K562 (cell line): ENCODE results near the gene OLFML2A. TPM values are rescaled to one million over a fixed set of nuclear protein-coding genes. Genes with fewer than 3 reads are reported as not detected.

Experiments
- CUX1 ChIP-seq: fragments of 200-800 bp; sonication (Bioruptor generic); IDR thresholded peaks from 2 replicates; pipeline ENCODE4 v1.6.1; 2016; ENCODE audit warnings: missing genetic modification characterization, missing compliant biosample characterization
- HIVEP1 ChIP-seq: fragments of 250-450 bp; sonication (Bioruptor Pico); IDR thresholded peaks from 2 replicates; pipeline ENCODE4 v1.4.0; 2020; ENCODE audit warnings: mild to moderate bottlenecking
- POLR3A ChIP-seq: IDR thresholded peaks from 2 replicates; pipeline ENCODE4 v1.6.1; 2011; ENCODE audit warnings: borderline replicate concordance, mild to moderate bottlenecking, moderate library complexity; ENCODE audit not compliant: insufficient read length, insufficient read depth; ENCODE audit errors: extremely low read depth
- RREB1 ChIP-seq: fragments of 250-450 bp; sonication (Bioruptor Pico); IDR thresholded peaks from 2 replicates; pipeline ENCODE4 v1.4.0; 2020
- TARDBP ChIP-seq: fragments of 450-650 bp; IDR thresholded peaks from 2 replicates; pipeline ENCODE4 v1.6.1; 2016
- ZNF507 ChIP-seq: conservative IDR thresholded peaks from 2 replicates; pipeline ENCODE4 v1.6.1; 2017; ENCODE audit warnings: missing genetic modification characterization, missing compliant biosample characterization
- polyA plus RNA-seq, 8 experiments: library from polyadenylated mRNA; depleted of rRNA in 4 of 8; stranded (reverse) in 5 of 8; unstranded in 3 of 8; fragments of >200 nt; fragmentation: Nextera tagmentation in 2 of 8; fragmentation: Illumina TruSeq in 1 of 8; extraction: Ambion mirVana in 2 of 8; extraction: Trizol in 1 of 8; gene quantifications; 2 replicates each; pipeline versions ENCODE4 v1.2.1 to v1.2.3, GENCODE V29; 2011 to 2014; ENCODE audit warnings: inconsistent platforms in 1 of 8, missing spikeins in 1 of 8
- total RNA-seq, 7 experiments: library from RNA; depleted of rRNA in 6 of 7; stranded (reverse); fragments of >200 nt in 6 of 7; fragmentation: Illumina TruSeq in 2 of 7; extraction: Trizol in 2 of 7; gene quantifications; 2 replicates each; pipeline versions ENCODE4 v1.2.1 to v1.2.3, GENCODE V29; 2011 to 2021; ENCODE audit warnings: low replicate concordance in 1 of 7

The OLFML2A gene
- total and polyA plus RNA-seq, 9 of the 15 experiments (the other 6 are each of a cell fraction or from before 2014, with no cell fraction given): 0.16 TPM; not detected in 8

GRCh38 chr9:124852829-124853531 is 76.0 kb downstream of the OLFML2A start, which contains the start of gene WDR38 (continued):
- TF ChIP-seq POLR3A: no peak
- TF ChIP-seq ZNF507 (tag): no peak
- no peak for TF ChIP-seq CUX1 (CRISPR knock-in tag)
- TF ChIP-seq RREB1 (CRISPR knock-in tag): peak; percentile 65; the same call in 1 of the 2 replicates
- no peak for TF ChIP-seq TARDBP
- no peak for TF ChIP-seq HIVEP1
